KOPT-K1 (cell line): ENCODE results near the gene EHBP1L1.

ENCODE experiments used
- H3K27ac ChIP-seq: fragments of 200-600 bp; sonication (generic); 2 replicates; pipeline ENCODE4 v1.5.1; 2016; ENCODE audit warnings: antibody characterized with exemption, mild to moderate bottlenecking, low read depth, low read length; ENCODE audit not compliant: poor library complexity, severe bottlenecking
- H3K36me3 ChIP-seq: fragments of 200-600 bp; sonication (generic); 2 replicates; pipeline ENCODE4 v1.5.1; 2017; ENCODE audit warnings: antibody characterized with exemption, mild to moderate bottlenecking, low read length, moderate library complexity; ENCODE audit not compliant: insufficient read depth
- H3K9me3 ChIP-seq: fragments of 200-600 bp; sonication (generic); 2 replicates; pipeline ENCODE4 v1.5.1; 2017; ENCODE audit warnings: antibody characterized with exemption, low read length, mild to moderate bottlenecking; ENCODE audit not compliant: insufficient read depth, poor library complexity, severe bottlenecking

Gene EHBP1L1

GRCh38 chr11:65606876-65607613, 31.2 kb downstream of the EHBP1L1 start:
- Histone ChIP-seq H3K27ac (no peak overlapping the region), H3K36me3 (peaks cover 93% of the 10 kb centered on the region), H3K9me3 (no peaks in the 10 kb centered on the region)

DNA sequence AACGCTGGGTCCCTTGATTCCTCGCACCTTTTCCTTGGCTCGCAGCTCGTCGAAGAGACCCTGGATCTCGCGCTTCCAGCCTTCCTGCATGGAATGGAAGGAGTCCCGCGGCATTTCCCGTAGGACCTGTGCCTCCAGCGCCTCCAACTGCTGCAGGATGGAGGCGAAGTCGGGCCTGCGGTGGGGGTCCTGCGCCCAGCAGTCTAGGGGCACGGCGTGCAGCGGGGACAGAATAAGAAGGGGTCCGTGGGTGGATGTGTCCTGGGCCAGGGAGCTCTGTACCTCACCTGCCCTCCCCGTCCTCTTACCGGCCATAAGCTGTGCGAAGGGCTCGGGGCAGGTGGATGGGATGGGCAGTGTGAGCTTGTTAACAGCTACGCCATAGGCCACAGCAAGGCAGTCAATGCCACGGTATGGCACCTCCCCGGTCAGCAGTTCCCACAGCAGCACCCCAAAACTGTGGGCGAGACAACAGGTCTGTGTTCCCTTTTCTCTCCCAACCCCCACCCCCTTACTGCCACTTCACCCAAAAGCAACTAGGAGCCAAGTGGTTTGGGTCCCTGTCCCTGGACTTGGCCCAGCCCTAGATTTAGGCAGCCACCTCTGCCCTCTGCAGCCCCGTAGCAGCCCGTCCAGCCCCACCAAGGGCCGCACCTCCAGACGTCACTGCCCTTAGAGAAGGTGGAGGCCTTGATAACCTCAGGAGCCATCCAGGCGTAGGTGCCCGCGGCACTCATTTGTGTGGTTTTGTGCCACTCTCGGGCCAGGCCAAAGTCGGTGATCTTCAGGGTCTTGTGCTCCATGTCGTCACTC, 32.0 kb downstream of the EHBP1L1 start:
- H3K27ac ChIP-seq: no peak overlapping the region

DNA sequence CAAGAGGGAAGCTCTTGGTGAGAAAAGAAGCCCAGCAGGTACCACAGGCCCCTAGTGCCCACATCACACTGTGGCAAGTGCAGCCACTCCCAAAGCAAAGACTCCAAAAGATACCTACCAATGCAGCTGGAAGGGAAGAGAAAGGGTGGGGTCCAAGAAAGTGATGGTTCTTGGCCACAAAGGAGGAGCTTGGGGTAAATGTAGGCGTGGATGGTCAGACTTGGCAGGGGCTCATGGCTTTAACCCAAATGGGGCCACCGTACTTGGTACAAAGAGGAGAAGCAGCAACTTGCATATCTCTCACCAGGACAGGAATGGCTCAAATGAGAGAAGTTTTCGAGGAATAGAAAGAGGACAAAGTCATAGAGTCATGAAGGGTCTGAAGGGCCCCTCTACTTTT, 33.4 kb downstream of the EHBP1L1 start:
- no peak overlapping the region for H3K27ac ChIP-seq
- H3K9me3 ChIP-seq: no peaks in the 10 kb centered on the region
- peaks cover 85% of the 10 kb centered on the region for H3K36me3 ChIP-seq

More for the DNA sequence above, 32.0 kb downstream of the EHBP1L1 start:
- H3K36me3 ChIP-seq: peaks cover 99% of the 10 kb centered on the region
- H3K9me3 ChIP-seq: no peaks in the 10 kb centered on the region

DNA sequence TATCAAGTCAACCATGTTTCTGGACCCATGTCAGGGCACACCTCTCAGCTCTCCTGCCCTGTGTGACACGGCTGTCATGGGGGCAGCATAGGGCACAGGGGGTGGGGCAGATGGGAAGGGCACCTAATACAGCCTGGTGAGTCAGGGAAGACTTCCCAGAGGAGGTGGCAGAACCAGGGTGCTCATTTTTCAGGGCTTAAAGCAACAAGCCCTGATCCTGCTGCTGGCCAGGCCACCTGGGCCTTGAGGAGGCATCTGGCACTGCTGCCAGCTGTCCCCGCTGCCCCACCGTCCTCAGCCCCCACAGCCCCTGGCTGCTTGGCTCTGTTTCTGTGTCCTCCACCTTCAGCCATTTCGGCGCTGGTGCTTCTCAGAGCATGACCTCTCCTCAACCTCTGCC, 33.8 kb downstream of the EHBP1L1 start:
- Histone ChIP-seq H3K9me3 (no peaks in the 10 kb centered on the region), H3K36me3 (peaks cover 80% of the 10 kb centered on the region), H3K27ac (no peak overlapping the region)

DNA sequence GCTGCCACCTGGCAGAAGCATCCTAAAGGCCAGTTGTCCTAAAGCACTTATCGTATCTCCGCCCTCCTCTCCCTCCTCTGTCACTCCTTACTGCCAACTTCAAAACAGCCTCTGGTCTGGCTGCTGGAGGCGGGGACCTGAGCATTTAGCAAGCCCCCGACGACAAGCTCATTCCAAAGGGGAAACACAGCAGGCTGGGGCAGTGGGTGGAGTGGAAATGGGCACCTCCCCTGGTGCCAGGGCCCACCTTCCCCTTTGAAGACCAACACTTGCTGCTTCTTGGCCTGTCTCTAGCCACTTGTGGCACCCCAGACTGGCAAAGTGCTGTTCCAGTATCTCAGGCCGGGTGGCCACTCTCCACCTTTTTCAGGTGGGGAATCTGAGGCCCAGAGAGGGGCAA, 34.6 kb downstream of the EHBP1L1 start:
- peaks cover 73% of the 10 kb centered on the region for H3K36me3 ChIP-seq
- no peak overlapping the region for H3K27ac ChIP-seq
- no peaks in the 10 kb centered on the region for H3K9me3 ChIP-seq

DNA sequence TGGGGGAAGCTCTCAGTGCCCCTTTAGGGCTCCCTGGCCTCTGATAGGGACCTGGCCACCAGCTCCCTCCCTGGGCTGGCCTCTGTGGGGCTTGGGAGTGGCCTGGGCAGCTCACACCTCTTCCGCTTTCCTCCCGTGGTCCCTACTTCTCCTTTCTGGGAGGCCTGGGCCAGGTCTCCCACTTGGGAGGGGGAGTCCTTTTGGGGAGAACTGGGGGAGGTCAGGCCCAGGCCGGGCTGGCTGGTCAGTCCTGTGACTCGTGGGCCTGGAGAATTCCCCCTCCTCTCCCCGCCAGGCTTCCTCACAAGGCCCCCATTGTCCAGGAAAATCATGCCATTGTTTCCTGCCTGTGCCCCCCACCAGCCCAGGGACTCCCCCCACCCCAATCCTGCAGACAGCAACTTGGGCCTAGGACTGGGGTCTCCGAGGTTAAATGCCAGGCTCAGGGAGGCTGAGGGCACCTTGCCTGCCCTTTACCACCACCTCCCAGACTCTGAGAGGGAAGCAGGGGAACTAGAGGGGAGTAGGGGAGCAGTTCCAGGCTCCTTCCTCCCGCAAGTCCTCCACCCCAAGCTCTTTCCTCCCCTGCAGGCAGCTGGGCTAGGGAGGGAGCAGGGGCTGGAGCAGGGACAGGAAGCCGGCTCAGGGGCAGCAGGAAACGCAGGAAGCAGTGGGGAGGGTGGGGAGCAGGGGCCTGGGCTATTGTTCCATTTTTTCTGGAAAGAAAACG, 35.3 kb downstream of the EHBP1L1 start:
- H3K27ac ChIP-seq: no peak overlapping the region
- peaks cover 65% of the 10 kb centered on the region for H3K36me3 ChIP-seq
- H3K9me3 ChIP-seq: no peaks in the 10 kb centered on the region

- H3K27ac ChIP-seq: no peak overlapping the region
- H3K9me3 ChIP-seq: no peaks in the 10 kb centered on the region
- H3K36me3 ChIP-seq: peaks cover 59% of the 10 kb centered on the region
Measured at GRCh38 chr11:65611758-65612603, 36.1 kb downstream of the EHBP1L1 start.

GRCh38 chr11:65612691-65613090, 36.8 kb downstream of the EHBP1L1 start:
- Histone ChIP-seq H3K9me3 (no peaks in the 10 kb centered on the region), H3K36me3 (peaks cover 59% of the 10 kb centered on the region), H3K27ac (peak overlapping the region; percentile 90)

- peaks cover 59% of the 10 kb centered on the region for H3K36me3 ChIP-seq
- H3K27ac ChIP-seq: peak overlapping the region; percentile 90
- no peaks in the 10 kb centered on the region for H3K9me3 ChIP-seq
Measured at GRCh38 chr11:65613091-65613928, 37.5 kb downstream of the EHBP1L1 start.

DNA sequence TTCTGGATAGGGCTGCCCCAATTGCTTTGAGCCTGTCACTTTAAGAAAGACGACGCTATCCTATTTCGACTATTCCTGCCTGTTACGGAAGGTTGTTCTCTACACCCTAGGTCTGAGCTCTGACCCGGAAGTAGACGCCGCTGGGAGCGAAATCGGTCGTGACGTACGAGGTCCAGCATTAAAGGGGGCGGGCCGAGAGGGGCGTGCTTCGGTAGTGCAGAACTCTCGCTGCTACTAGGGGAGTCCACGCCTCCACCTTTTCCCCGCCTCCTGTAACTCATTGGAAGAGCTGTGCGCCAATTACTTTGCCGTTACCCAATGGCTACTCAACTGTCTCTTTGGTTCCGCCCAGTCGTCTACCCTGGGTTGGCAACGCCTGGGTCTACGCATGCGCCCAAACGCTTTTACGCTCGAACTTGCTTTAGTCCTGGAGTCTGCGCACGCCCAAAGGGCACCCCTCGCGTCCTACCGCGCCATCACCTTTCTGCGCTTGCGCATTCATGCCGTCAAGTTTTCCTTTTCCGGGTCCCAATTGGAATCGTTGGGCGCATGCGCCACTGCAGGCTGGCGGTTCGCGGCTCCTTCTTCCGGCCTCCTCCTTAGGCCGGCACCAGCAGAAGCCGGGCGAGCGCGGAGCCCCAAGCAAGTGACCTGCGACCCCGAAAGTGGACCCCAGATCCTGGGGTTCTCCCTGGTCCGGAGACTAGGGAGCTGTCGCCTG, 39.5 kb downstream of the EHBP1L1 start, which contains the start of gene PCNX3:
Gene PCNX3, plus strand, starts transcription at position 548 of the 721 bp plus-strand sequence. CDS start 536 bp downstream, outside the sequence.
- Histone ChIP-seq H3K27ac (peak within 1 kb of the TSS; percentile 90), H3K9me3 (no peaks in the 10 kb centered on the region), H3K36me3 (peaks cover 59% of the 10 kb centered on the region)

DNA sequence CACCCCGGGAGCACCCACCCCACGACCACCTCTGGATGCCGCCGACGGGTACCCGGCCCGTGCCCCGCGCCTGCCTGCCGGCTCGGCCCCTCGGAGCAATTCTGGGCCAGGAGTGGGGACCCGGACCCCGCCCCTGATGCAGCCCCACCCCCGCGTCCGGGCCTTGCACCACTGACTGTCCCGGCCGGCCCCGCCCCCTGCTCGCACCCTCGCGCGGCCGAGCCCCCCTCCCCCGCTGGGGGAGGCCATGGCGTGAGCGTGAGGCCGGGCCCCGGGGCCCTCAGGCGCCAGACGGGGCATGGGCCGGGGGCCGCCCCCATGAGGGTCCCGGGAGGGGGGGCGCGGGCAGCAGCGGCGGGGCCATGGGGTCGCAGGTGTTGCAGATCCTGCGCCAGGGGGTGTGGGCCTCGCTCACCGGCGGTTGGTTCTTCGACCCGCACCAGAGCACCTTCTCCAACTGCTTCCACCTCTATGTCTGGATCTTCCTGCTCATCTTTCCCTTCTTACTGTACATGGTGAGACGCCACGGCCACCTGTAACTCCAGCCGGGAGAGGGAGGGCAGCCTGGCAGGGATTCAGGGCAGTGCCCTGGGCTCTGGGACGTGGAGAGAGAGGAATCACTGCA, 40.2 kb downstream of the EHBP1L1 start:
- Histone ChIP-seq H3K9me3 (no peaks in the 10 kb centered on the region), H3K27ac (peak overlapping the region; percentile 90), H3K36me3 (peaks cover 60% of the 10 kb centered on the region)

GRCh38 chr11:65616575-65617001, 40.7 kb downstream of the EHBP1L1 start:
- H3K27ac ChIP-seq: peak overlapping the region; percentile 90
- H3K9me3 ChIP-seq: no peaks in the 10 kb centered on the region
- peaks cover 60% of the 10 kb centered on the region for H3K36me3 ChIP-seq
